Measurements from ENCODE around the gene HEMGN.

GRCh38 chr9:97959585-97959984 is 21.6 kb upstream of the HEMGN start:
- TF ChIP-seq SPI1 (IDR thresholded peaks at IDR 0.05; ENCODE audit: borderline replicate concordance, low read depth) (no peak), CTCF (IDR thresholded peaks at IDR 0.05; ENCODE audit: insufficient read depth, low read length) (no peak), POLR2AphosphoS5 (IDR thresholded peaks at IDR 0.05; ENCODE audit: low read depth) (no peak)
